ENCODE data around the gene CRELD1. TPM values are rescaled to one million over a fixed set of nuclear protein-coding genes. Genes with fewer than 3 reads are reported as not detected.
A peak's percentile ranks its signal among the peaks of the same experiment; 100 is the strongest.

Gene CRELD1
- total and polyA plus RNA-seq, 2 of the 13 experiments (the other 11 are each of a cell fraction or from before 2014, with no cell fraction given), result 27.1 to 61.9 TPM

- TF ChIP-seq TFE3 (CRISPR knock-in tag; IDR thresholded peaks at IDR 0.05), result 0 out of 2 replicates have a peak, but pooled peaks have one; percentile 56
- TF ChIP-seq, protein P1, sequence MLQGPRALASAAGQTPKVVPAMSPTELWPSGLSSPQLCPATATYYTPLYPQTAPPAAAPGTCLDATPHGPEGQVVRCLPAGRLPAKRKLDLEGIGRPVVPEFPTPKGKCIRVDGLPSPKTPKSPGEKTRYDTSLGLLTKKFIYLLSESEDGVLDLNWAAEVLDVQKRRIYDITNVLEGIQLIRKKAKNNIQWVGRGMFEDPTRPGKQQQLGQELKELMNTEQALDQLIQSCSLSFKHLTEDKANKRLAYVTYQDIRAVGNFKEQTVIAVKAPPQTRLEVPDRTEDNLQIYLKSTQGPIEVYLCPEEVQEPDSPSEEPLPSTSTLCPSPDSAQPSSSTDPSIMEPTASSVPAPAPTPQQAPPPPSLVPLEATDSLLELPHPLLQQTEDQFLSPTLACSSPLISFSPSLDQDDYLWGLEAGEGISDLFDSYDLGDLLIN (CRISPR knock-in tag; IDR thresholded peaks at IDR 0.05; ENCODE audit: borderline replicate concordance), result no peak
- TF ChIP-seq, protein P2, sequence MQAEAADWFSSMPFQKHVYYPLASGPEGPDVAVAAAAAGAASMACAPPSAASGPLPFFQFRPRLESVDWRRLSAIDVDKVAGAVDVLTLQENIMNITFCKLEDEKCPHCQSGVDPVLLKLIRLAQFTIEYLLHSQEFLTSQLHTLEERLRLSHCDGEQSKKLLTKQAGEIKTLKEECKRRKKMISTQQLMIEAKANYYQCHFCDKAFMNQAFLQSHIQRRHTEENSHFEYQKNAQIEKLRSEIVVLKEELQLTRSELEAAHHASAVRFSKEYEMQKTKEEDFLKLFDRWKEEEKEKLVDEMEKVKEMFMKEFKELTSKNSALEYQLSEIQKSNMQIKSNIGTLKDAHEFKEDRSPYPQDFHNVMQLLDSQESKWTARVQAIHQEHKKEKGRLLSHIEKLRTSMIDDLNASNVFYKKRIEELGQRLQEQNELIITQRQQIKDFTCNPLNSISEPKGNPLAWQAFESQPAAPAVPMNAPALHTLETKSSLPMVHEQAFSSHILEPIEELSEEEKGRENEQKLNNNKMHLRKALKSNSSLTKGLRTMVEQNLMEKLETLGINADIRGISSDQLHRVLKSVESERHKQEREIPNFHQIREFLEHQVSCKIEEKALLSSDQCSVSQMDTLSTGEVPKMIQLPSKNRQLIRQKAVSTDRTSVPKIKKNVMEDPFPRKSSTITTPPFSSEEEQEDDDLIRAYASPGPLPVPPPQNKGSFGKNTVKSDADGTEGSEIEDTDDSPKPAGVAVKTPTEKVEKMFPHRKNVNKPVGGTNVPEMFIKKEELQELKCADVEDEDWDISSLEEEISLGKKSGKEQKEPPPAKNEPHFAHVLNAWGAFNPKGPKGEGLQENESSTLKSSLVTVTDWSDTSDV (CRISPR knock-in tag; IDR thresholded peaks at IDR 0.05), result no peak
- no peak for TF ChIP-seq ZNF382 (CRISPR knock-in tag; IDR thresholded peaks at IDR 0.05; ENCODE audit: borderline replicate concordance)
- TF ChIP-seq MAFK (conservative IDR thresholded peaks at IDR 0.05 in 1 of 2, IDR thresholded peaks at IDR 0.05 in 1 of 2; ENCODE audit: low read length in 2 of 2), result peak; percentile 36 to 46; a peak in 2 of 4 replicates
- TF ChIP-seq MXI1 (IDR thresholded peaks at IDR 0.05; ENCODE audit: borderline replicate concordance, low read depth, low read length), result peak; percentile 76; the same call in 2 of the 3 replicates
- no peak for TF ChIP-seq ZNF30 (CRISPR knock-in tag; IDR thresholded peaks at IDR 0.05)
- no peak for TF ChIP-seq GTF3A (CRISPR knock-in tag; conservative IDR thresholded peaks at IDR 0.05)
- no peak for TF ChIP-seq ZNF660 (CRISPR knock-in tag; IDR thresholded peaks at IDR 0.05; ENCODE audit: borderline replicate concordance, low read depth)
- TF ChIP-seq, protein P3, sequence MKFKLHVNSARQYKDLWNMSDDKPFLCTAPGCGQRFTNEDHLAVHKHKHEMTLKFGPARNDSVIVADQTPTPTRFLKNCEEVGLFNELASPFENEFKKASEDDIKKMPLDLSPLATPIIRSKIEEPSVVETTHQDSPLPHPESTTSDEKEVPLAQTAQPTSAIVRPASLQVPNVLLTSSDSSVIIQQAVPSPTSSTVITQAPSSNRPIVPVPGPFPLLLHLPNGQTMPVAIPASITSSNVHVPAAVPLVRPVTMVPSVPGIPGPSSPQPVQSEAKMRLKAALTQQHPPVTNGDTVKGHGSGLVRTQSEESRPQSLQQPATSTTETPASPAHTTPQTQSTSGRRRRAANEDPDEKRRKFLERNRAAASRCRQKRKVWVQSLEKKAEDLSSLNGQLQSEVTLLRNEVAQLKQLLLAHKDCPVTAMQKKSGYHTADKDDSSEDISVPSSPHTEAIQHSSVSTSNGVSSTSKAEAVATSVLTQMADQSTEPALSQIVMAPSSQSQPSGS (CRISPR knock-in tag; IDR thresholded peaks at IDR 0.05), result no peak
- TF ChIP-seq ISL2 (CRISPR knock-in tag; IDR thresholded peaks at IDR 0.05), result peak; percentile 45; the same call in 1 of the 2 replicates
- TF ChIP-seq FIP1L1 (IDR thresholded peaks at IDR 0.05; ENCODE audit: borderline replicate concordance, insufficient read depth, low read depth, low read length), result no peak
- TF ChIP-seq XBP1 (CRISPR knock-in tag; IDR thresholded peaks at IDR 0.05), result no peak
- TF ChIP-seq ZNF451 (CRISPR knock-in tag; IDR thresholded peaks at IDR 0.05), result no peak
- TF ChIP-seq POLR2AphosphoS2 (IDR thresholded peaks at IDR 0.05; ENCODE audit: low read depth, low read length), result no peak
- TF ChIP-seq EHMT2 (IDR thresholded peaks at IDR 0.05; ENCODE audit: borderline replicate concordance, low read depth, low read length), result peak; percentile 86; the same call in 1 of the 2 replicates
- no peak for TF ChIP-seq ZNF251 (CRISPR knock-in tag; IDR thresholded peaks at IDR 0.05)
- TF ChIP-seq CREB3 (CRISPR knock-in tag; IDR thresholded peaks at IDR 0.05), result no peak
- TF ChIP-seq SRF (IDR thresholded peaks at IDR 0.05; ENCODE audit: low read depth, low read length), result no peak
These were observed 35.9 kb upstream of the CRELD1 start (continued) for GRCh38 chr3:9897408-9898372.
